ENCODE results near the gene TNFRSF14. TPM values are rescaled to one million over a fixed set of nuclear protein-coding genes. Genes with fewer than 3 reads are reported as not detected.
"Not testable (repeated sequence)": the region's sequence is repeated elsewhere in the genome, so short reads cannot be mapped to it uniquely, and the experiment has no call there.

The TNFRSF14 gene
- total RNA-seq, 1 donor, result 127 TPM

DNA sequence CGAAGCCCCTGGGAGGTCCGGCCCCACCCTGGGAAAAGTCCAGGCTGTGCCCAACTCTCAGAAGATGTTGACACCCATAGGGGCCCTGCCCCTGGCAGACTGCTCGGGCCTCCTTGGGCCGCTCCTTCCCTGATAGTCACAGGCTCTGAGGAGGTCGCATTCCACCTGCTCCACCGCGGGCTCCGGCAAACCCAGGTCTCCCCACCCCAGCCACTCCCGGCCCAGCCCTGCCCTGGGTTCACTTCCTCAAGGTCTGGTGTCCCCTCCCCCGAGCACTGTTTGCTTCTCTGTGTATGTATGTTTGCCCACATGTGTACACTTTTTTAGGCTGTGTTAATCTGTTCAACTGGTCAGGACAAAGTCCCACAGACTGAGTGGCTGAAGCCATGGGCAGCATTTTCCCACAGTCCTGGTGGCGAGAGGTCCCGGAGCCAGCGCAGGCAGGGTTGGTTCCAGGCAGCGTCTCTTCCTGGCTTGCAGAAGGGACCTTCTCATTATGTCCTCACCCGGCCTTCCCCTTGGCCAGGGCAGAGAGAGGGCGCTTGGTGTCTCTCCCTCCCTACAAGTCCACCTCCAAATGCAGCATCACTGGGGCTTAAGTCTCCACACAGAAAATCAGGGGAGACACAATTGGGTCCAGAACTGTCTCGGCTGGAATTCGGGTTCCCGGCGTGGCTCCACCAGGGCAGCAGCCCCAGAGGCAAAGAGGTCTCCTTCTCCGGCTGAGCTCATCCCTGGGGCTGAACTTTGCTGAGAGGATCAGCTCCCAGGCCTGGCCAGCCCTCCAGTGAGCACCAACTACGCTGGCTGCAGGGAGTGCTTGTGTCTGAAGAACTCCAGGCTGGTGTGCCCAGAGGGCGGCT lies 19.9 kb downstream of the TNFRSF14 start:
- Histone ChIP-seq H3K4me1 (ENCODE audit: insufficient read depth, low read length) (peaks cover 53% of the 10 kb centered on the region), H3K27me3 (ENCODE audit: insufficient read depth, low read length) (no peaks in the 10 kb centered on the region), H3K4me3 (ENCODE audit: low read length) (no peak overlapping the region), H3K9me3 (ENCODE audit: low read depth, low read length) (no peaks in the 10 kb centered on the region)

- Histone ChIP-seq H3K4me1 (ENCODE audit: insufficient read depth, low read length) (peaks cover 64% of the 10 kb centered on the region), H3K4me3 (ENCODE audit: low read length) (peak overlapping the region; percentile 12)
- H3K9me3 ChIP-seq (ENCODE audit: low read depth, low read length); H3K27me3 ChIP-seq (ENCODE audit: insufficient read depth, low read length): not testable (repeated sequence)
Measured at GRCh38 chr1:2577565-2578075, 21.4 kb downstream of the TNFRSF14 start.

DNA sequence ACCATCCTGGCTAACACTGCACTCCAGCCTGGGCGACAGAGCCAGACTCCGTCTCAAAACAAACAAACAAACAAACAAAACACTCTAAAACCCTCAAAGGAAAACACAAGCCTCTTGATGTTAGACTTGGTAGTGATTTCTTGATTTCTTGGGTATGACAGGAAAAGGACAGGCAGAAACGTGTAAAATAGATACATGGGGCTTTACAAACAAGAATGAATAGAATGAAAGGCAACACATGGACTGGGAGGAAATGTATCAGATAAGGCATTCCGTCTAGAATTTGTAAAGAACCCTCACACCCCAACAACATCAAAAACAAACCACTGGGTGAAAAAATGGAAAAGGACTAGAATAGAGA lies 22.6 kb downstream of the TNFRSF14 start:
- H3K4me3 ChIP-seq (ENCODE audit: low read length), result no peak overlapping the region
- H3K4me1 ChIP-seq (ENCODE audit: insufficient read depth, low read length), result peaks cover 68% of the 10 kb centered on the region
- no peaks in the 10 kb centered on the region for H3K9me3 ChIP-seq (ENCODE audit: low read depth, low read length)
- no peaks in the 10 kb centered on the region for H3K27me3 ChIP-seq (ENCODE audit: insufficient read depth, low read length)

DNA sequence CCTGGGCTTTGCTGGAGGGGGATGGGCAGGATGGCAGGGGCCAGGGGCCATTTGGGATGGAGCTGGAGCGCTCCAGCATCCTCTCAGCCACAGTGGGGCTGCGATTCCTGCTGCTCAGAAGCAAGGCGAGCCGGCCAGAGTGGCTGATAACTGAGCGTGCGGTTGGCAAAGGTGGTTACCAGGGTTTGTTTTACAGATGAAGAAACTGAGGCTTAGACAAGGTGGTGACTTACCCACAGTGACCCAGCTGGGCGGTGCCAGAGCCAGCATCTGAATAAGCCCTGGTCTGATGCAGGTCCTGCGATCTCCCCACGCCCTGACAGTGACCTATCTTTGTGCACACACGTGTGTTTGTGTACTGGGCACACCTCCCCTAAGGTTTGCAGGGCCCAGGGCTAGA lies 24.5 kb downstream of the TNFRSF14 start:
- Histone ChIP-seq H3K4me1 (ENCODE audit: insufficient read depth, low read length) (peaks cover 84% of the 10 kb centered on the region), H3K4me3 (ENCODE audit: low read length) (no peak overlapping the region), H3K9me3 (ENCODE audit: low read depth, low read length) (no peaks in the 10 kb centered on the region), H3K27me3 (ENCODE audit: insufficient read depth, low read length) (no peaks in the 10 kb centered on the region)

GRCh38 chr1:2582391-2582790 lies 26.2 kb downstream of the TNFRSF14 start:
- Histone ChIP-seq H3K27me3 (ENCODE audit: insufficient read depth, low read length) (no peaks in the 10 kb centered on the region), H3K4me3 (ENCODE audit: low read length) (no peak overlapping the region), H3K9me3 (ENCODE audit: low read depth, low read length) (no peaks in the 10 kb centered on the region), H3K4me1 (ENCODE audit: insufficient read depth, low read length) (peaks cover 71% of the 10 kb centered on the region)

GRCh38 chr1:2583331-2583791 lies 27.2 kb downstream of the TNFRSF14 start:
- Histone ChIP-seq H3K4me1 (ENCODE audit: insufficient read depth, low read length) (peaks cover 66% of the 10 kb centered on the region), H3K27me3 (ENCODE audit: insufficient read depth, low read length) (no peaks in the 10 kb centered on the region), H3K9me3 (ENCODE audit: low read depth, low read length) (no peaks in the 10 kb centered on the region), H3K4me3 (ENCODE audit: low read length) (no peak overlapping the region)

DNA sequence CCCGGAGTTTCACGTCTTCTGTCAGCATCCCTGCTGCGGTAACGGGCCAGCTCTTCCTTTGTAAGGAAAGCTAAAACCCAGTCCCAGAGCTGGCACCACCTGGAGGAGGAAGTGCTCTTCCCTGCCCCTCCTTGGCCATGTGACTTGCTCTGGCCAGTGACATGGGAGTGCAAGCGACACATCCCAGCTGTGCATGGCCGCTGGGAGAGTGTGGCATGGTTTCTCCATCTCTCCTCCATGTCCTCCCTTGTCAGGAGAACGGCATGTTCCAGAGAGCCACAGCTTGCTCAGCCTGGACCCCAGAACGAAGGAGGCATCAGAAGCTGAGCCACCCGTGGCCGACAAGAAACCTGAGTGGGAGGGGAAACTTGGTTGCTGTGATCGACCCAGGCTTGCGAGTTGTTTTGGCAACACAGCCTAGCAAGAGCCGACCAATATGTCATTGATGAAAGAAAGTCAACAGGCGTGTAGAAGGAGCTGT lies 27.7 kb downstream of the TNFRSF14 start:
- Histone ChIP-seq H3K4me3 (ENCODE audit: low read length) (no peak overlapping the region), H3K4me1 (ENCODE audit: insufficient read depth, low read length) (peaks cover 61% of the 10 kb centered on the region), H3K27me3 (ENCODE audit: insufficient read depth, low read length) (no peaks in the 10 kb centered on the region)

GRCh38 chr1:2584686-2585317 lies 28.6 kb downstream of the TNFRSF14 start:
- H3K27me3 ChIP-seq (ENCODE audit: insufficient read depth, low read length), result no peaks in the 10 kb centered on the region
- H3K4me3 ChIP-seq (ENCODE audit: low read length), result peak overlapping the region; percentile 66
- peaks cover 52% of the 10 kb centered on the region for H3K4me1 ChIP-seq (ENCODE audit: insufficient read depth, low read length)
- H3K9me3 ChIP-seq (ENCODE audit: low read depth, low read length), result no peaks in the 10 kb centered on the region

More for the DNA sequence above, 27.7 kb downstream of the TNFRSF14 start:
- H3K9me3 ChIP-seq (ENCODE audit: low read depth, low read length), result no peaks in the 10 kb centered on the region

DNA sequence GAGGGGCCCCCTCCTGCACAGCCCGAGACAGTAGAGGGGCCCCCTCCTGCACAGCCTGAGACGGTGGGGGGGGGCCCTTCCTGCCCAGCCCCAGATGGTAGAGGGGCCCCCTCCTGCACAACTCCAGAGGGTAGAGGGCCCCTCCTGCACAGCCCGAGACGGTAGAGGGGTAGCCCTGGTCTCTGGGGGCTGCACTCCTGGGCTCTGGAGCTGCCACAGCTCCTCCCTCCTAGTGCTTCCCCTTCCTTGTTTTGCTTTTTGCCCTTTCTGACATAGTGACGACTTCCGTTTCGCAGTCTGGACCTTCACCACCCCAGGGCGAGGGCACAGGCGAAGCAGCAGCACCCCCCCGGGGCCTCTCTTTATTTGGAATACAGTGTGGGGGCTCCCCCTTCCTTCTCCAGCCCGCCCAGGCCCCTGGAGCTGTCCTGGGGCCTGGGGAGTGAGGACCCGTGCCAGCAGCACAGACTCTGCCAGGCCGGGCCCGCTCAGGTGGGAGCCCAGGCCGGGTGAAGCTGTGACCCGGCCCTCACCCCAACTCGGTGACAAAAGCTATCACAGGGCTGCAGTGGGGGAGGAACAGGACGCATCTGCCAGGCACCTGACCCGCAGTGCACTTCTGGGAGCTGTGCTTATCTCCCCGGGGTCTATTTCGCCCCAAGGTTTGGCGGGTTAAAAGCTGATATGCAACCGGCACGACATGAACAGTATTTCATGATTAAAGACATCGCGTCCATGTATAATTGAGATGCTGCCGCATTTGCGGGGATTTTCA lies 29.3 kb downstream of the TNFRSF14 start:
- H3K27me3 ChIP-seq (ENCODE audit: insufficient read depth, low read length), result no peaks in the 10 kb centered on the region
- H3K4me1 ChIP-seq (ENCODE audit: insufficient read depth, low read length), result peaks cover 47% of the 10 kb centered on the region
- H3K9me3 ChIP-seq (ENCODE audit: low read depth, low read length), result no peaks in the 10 kb centered on the region
- H3K4me3 ChIP-seq (ENCODE audit: low read length), result peak overlapping the region; percentile 66

GRCh38 chr1:2586154-2587070 lies 30.2 kb downstream of the TNFRSF14 start, which contains the start of gene PRXL2B:
Gene PRXL2B, plus strand, starts transcription at chr1:2586777. Its CDS starts 109 bp downstream, at chr1:2586886.
- peaks cover 41% of the 10 kb centered on the region for H3K4me1 ChIP-seq (ENCODE audit: insufficient read depth, low read length)
- H3K9me3 ChIP-seq (ENCODE audit: low read depth, low read length), result no peaks in the 10 kb centered on the region
- H3K4me3 ChIP-seq (ENCODE audit: low read length), result peak within 1 kb of the TSS; percentile 66
- no peaks in the 10 kb centered on the region for H3K27me3 ChIP-seq (ENCODE audit: insufficient read depth, low read length)

GRCh38 chr1:2587071-2587859 lies 31.1 kb downstream of the TNFRSF14 start:
- H3K4me3 ChIP-seq (ENCODE audit: low read length), result peak overlapping the region; percentile 66
- peaks cover 32% of the 10 kb centered on the region for H3K4me1 ChIP-seq (ENCODE audit: insufficient read depth, low read length)
- no peaks in the 10 kb centered on the region for H3K27me3 ChIP-seq (ENCODE audit: insufficient read depth, low read length)
- no peaks in the 10 kb centered on the region for H3K9me3 ChIP-seq (ENCODE audit: low read depth, low read length)

GRCh38 chr1:2587860-2588571 lies 31.8 kb downstream of the TNFRSF14 start:
- H3K4me1 ChIP-seq (ENCODE audit: insufficient read depth, low read length), result peaks cover 32% of the 10 kb centered on the region

More at GRCh38 chr1:2587860-2588571, 31.8 kb downstream of the TNFRSF14 start:
- Histone ChIP-seq H3K4me3 (ENCODE audit: low read length) (no peak overlapping the region), H3K9me3 (ENCODE audit: low read depth, low read length) (no peaks in the 10 kb centered on the region), H3K27me3 (ENCODE audit: insufficient read depth, low read length) (no peaks in the 10 kb centered on the region)

Measured in mononuclear cell (primary cell).